K562 (cell line): Measurements from ENCODE around the gene MOGAT2. TPM values are rescaled to one million over a fixed set of nuclear protein-coding genes. Genes with fewer than 3 reads are reported as not detected.

Experiments
- ARNT ChIP-seq, 2 experiments: fragments of 450-650 bp; IDR thresholded peaks; 2 replicates each; pipeline ENCODE4 v1.6.1; 2016; ENCODE audit warnings: mild to moderate bottlenecking in 1 of 2
- CHD4 ChIP-seq: fragments of 200-600 bp; sonication (generic); IDR thresholded peaks from 3 replicates; pipeline ENCODE4 v1.6.1; 2012; ENCODE audit warnings: low read depth, mild to moderate bottlenecking, mixed read lengths, low read length, inconsistent platforms; ENCODE audit not compliant: insufficient read depth, insufficient replicate concordance, poor library complexity, severe bottlenecking
- CREB1 ChIP-seq, 2 experiments: sonication (generic) in 1 of 2; formaldehyde crosslinking in 1 of 2; IDR thresholded peaks; 2 replicates each; pipeline versions ENCODE4 v1.6.1 to v1.8.0; 2012 to 2022; ENCODE audit warnings: inconsistent platforms in 1 of 2, mild to moderate bottlenecking in 1 of 2, missing genetic modification reagents in 1 of 2, moderate library complexity in 1 of 2
- HDAC2 ChIP-seq: fragments of 450-650 bp; IDR thresholded peaks from 2 replicates; pipeline ENCODE4 v1.6.1; 2016; ENCODE audit warnings: mild to moderate bottlenecking
- HMGN3 ChIP-seq: IDR thresholded peaks from 2 replicates; pipeline ENCODE4 v1.6.1; 2011; ENCODE audit warnings: borderline replicate concordance, low read depth, mild to moderate bottlenecking, mixed read lengths, low read length; ENCODE audit not compliant: insufficient read length; ENCODE audit errors: extremely low read depth
- KDM5B ChIP-seq: fragments of 200-600 bp; sonication (generic); IDR thresholded peaks from 2 replicates; pipeline ENCODE4 v1.6.1; 2012; ENCODE audit warnings: low read depth, mild to moderate bottlenecking, moderate library complexity, low read length, control low read depth, inconsistent platforms; ENCODE audit not compliant: insufficient replicate concordance
- MAFG ChIP-seq: fragments of 450-650 bp; conservative IDR thresholded peaks from 2 replicates; pipeline ENCODE4 v1.6.1; 2016; ENCODE audit warnings: missing genetic modification characterization, missing compliant biosample characterization
- MECOM ChIP-seq: fragments of 250-450 bp; sonication (Bioruptor Pico); IDR thresholded peaks from 2 replicates; pipeline ENCODE4 v1.8.0; 2022; ENCODE audit warnings: inconsistent platforms
- MEIS2 ChIP-seq: fragments of 450-650 bp; IDR thresholded peaks from 2 replicates; pipeline ENCODE4 v1.6.1; 2014; ENCODE audit warnings: mild to moderate bottlenecking; ENCODE audit not compliant: partially characterized antibody
- NKRF ChIP-seq: fragments of 450-650 bp; IDR thresholded peaks from 2 replicates; pipeline ENCODE4 v1.6.1; 2016; ENCODE audit warnings: borderline replicate concordance
- NONO ChIP-seq, 2 experiments: fragments of 200-400 bp in 1 of 2; fragments of 450-650 bp in 1 of 2; formaldehyde crosslinking in 1 of 2; IDR thresholded peaks; 2 replicates each; pipeline ENCODE4 v1.6.1; 2017; ENCODE audit warnings: low read depth in 2 of 2, mild to moderate bottlenecking in 2 of 2, moderate library complexity in 2 of 2, low read length in 1 of 2
- RBM25 ChIP-seq: fragments of 200-400 bp; formaldehyde crosslinking; IDR thresholded peaks from 2 replicates; pipeline ENCODE4 v1.6.1; 2018; ENCODE audit warnings: low read length, low read depth, moderate library complexity; ENCODE audit not compliant: severe bottlenecking
- SMAD3 ChIP-seq: fragments of 450-650 bp; formaldehyde crosslinking; conservative IDR thresholded peaks from 2 replicates; pipeline ENCODE4 v1.4.0; 2020; ENCODE audit warnings: mild to moderate bottlenecking
- TAL1 ChIP-seq: fragments of 450-650 bp; IDR thresholded peaks from 2 replicates; pipeline ENCODE4 v1.6.1; 2016; ENCODE audit warnings: mild to moderate bottlenecking
- polyA plus RNA-seq, 8 experiments: library from polyadenylated mRNA; depleted of rRNA in 4 of 8; stranded (reverse) in 5 of 8; unstranded in 3 of 8; fragments of >200 nt; fragmentation: Nextera tagmentation in 2 of 8; fragmentation: Illumina TruSeq in 1 of 8; extraction: Ambion mirVana in 2 of 8; extraction: Trizol in 1 of 8; gene quantifications; 2 replicates each; pipeline versions ENCODE4 v1.2.1 to v1.2.3, GENCODE V29; 2011 to 2014; ENCODE audit warnings: inconsistent platforms in 1 of 8, missing spikeins in 1 of 8
- total RNA-seq, 7 experiments: library from RNA; depleted of rRNA in 6 of 7; stranded (reverse); fragments of >200 nt in 6 of 7; fragmentation: Illumina TruSeq in 2 of 7; extraction: Trizol in 2 of 7; gene quantifications; 2 replicates each; pipeline versions ENCODE4 v1.2.1 to v1.2.3, GENCODE V29; 2011 to 2021; ENCODE audit warnings: low replicate concordance in 1 of 7
- TF ChIP-seq, protein P1 (sequence below), 2 experiments: IDR thresholded peaks; 2 replicates each; pipeline ENCODE4 v1.6.1; 2012; ENCODE audit warnings: improper control_type of control experiment in 2 of 2, low read depth in 2 of 2, low read length in 2 of 2, borderline replicate concordance in 1 of 2
- TF ChIP-seq, protein P2 (sequence below): conservative IDR thresholded peaks from 2 replicates; pipeline ENCODE4 v1.6.1; 2011; ENCODE audit warnings: low read depth, mild to moderate bottlenecking, low read length; ENCODE audit not compliant: control insufficient read depth
- TF ChIP-seq, protein P3 (sequence below): fragments of 250-450 bp; sonication (Bioruptor Pico); IDR thresholded peaks from 2 replicates; pipeline ENCODE4 v1.4.0; 2020

The MOGAT2 gene
- total and polyA plus RNA-seq, 9 of the 15 experiments (the other 6 are each of a cell fraction or from before 2014, with no cell fraction given), result 0.09 TPM; not detected in 7

- TF ChIP-seq, protein P1, sequence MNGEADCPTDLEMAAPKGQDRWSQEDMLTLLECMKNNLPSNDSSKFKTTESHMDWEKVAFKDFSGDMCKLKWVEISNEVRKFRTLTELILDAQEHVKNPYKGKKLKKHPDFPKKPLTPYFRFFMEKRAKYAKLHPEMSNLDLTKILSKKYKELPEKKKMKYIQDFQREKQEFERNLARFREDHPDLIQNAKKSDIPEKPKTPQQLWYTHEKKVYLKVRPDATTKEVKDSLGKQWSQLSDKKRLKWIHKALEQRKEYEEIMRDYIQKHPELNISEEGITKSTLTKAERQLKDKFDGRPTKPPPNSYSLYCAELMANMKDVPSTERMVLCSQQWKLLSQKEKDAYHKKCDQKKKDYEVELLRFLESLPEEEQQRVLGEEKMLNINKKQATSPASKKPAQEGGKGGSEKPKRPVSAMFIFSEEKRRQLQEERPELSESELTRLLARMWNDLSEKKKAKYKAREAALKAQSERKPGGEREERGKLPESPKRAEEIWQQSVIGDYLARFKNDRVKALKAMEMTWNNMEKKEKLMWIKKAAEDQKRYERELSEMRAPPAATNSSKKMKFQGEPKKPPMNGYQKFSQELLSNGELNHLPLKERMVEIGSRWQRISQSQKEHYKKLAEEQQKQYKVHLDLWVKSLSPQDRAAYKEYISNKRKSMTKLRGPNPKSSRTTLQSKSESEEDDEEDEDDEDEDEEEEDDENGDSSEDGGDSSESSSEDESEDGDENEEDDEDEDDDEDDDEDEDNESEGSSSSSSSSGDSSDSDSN (IDR thresholded peaks at IDR 0.05; ENCODE audit: borderline replicate concordance in 1 of 2, low read depth in 2 of 2, low read length in 2 of 2), result 0 out of 4 replicates have a peak, but pooled peaks of 1 of the 2 experiments have one; percentile 44
- TF ChIP-seq CREB1 (IDR thresholded peaks at IDR 0.05) (0 out of 2 replicates have a peak, but pooled peaks have one; percentile 45), CREB1 (CRISPR knock-in tag; IDR thresholded peaks at IDR 0.05) (no peak; the same call in 1 of the 2 replicates), ARNT (IDR thresholded peaks at IDR 0.05) (no peak; a peak in 1 of 4 replicates), MECOM (CRISPR knock-in tag) (no peak), MEIS2 (peak; percentile 60), KDM5B (no peak), HDAC2 (peak; percentile 24; the same call in 1 of the 2 replicates), NKRF (peak; percentile 63; the same call in 1 of the 2 replicates), HMGN3 (peak; percentile 81), CHD4 (peak; percentile 63), TAL1 (no peak), RBM25 (peak; percentile 60), MAFG (tag) (no peak), NONO (IDR thresholded peaks at IDR 0.05; ENCODE audit: low read depth in 2 of 2, low read length in 1 of 2) (peak; percentile 55 to 100; a peak in 3 of 4 replicates), SMAD3 (no peak)
- TF ChIP-seq, protein P2, sequence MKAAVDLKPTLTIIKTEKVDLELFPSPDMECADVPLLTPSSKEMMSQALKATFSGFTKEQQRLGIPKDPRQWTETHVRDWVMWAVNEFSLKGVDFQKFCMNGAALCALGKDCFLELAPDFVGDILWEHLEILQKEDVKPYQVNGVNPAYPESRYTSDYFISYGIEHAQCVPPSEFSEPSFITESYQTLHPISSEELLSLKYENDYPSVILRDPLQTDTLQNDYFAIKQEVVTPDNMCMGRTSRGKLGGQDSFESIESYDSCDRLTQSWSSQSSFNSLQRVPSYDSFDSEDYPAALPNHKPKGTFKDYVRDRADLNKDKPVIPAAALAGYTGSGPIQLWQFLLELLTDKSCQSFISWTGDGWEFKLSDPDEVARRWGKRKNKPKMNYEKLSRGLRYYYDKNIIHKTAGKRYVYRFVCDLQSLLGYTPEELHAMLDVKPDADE, result peak; percentile 15; the same call in 1 of the 2 replicates
- TF ChIP-seq, protein P3, sequence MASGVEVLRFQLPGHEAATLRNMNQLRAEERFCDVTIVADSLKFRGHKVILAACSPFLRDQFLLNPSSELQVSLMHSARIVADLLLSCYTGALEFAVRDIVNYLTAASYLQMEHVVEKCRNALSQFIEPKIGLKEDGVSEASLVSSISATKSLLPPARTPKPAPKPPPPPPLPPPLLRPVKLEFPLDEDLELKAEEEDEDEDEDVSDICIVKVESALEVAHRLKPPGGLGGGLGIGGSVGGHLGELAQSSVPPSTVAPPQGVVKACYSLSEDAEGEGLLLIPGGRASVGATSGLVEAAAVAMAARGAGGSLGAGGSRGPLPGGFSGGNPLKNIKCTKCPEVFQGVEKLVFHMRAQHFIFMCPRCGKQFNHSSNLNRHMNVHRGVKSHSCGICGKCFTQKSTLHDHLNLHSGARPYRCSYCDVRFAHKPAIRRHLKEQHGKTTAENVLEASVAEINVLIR (CRISPR knock-in tag), result 0 out of 2 replicates have a peak, but pooled peaks have one; percentile 40
Observed at GRCh38 chr11:75768112-75768908, 50.7 kb downstream of the MOGAT2 start, which contains the start of gene DGAT2 (continued).
